Activated naive CD8-positive, alpha-beta T cell treated with anti-CD3 and anti-CD28 coated beads, Interleukin-2, amount 10 ng/mL, durations not matched to agents 7 days and 5 days (primary cell): ENCODE results near the gene CILP2. TPM values are rescaled to one million over a fixed set of nuclear protein-coding genes. Genes with fewer than 3 reads are reported as not detected.

Experiments used
- ATAC-seq: fragments of 150-1000 bp; cut with Tn5 transposase; one replicate; pipeline ENCODE4 v1.10.0; 2021; ENCODE audit warnings: low read depth, moderate library complexity
- POLR2A ChIA-PET: fragments of 350-600 bp; sonication (Branson Sonifier 250); formaldehyde crosslinking; loops from one replicate; lab custom pipeline; 2021; ENCODE audit warnings: antibody characterized with exemption; lab: Charles Lee
- DNase-seq: peaks from one replicate; pipeline ENCODE4 v3.0.0; 2021
- H3K27ac Mint-ChIP-seq: one replicate; pipeline ENCODE4 v1.8.0; 2022; ENCODE audit warnings: mild to moderate bottlenecking, mixed read lengths
- H3K27me3 Mint-ChIP-seq: one replicate; pipeline ENCODE4 v1.8.0; 2022; ENCODE audit warnings: mild to moderate bottlenecking, moderate library complexity, mixed read lengths
- H3K36me3 Mint-ChIP-seq: one replicate; pipeline ENCODE4 v1.8.0; 2021; ENCODE audit warnings: mild to moderate bottlenecking, mixed read lengths
- H3K4me1 Mint-ChIP-seq: one replicate; pipeline ENCODE4 v1.8.0; 2021; ENCODE audit warnings: mixed read lengths
- H3K4me3 Mint-ChIP-seq: one replicate; pipeline ENCODE4 v1.8.0; 2022; ENCODE audit warnings: mild to moderate bottlenecking, moderate library complexity, mixed read lengths
- H3K9me3 Mint-ChIP-seq: one replicate; pipeline ENCODE4 v1.8.0; 2021; ENCODE audit warnings: mixed read lengths
- total RNA-seq, 2 experiments: library from RNA; stranded (reverse); gene quantifications; one replicate each; pipeline ENCODE4 v1.2.3, GENCODE V29; 2021

The CILP2 gene
- total RNA-seq, 2 experiments from 2014 or later, result 0.11 to 0.14 TPM

DNA sequence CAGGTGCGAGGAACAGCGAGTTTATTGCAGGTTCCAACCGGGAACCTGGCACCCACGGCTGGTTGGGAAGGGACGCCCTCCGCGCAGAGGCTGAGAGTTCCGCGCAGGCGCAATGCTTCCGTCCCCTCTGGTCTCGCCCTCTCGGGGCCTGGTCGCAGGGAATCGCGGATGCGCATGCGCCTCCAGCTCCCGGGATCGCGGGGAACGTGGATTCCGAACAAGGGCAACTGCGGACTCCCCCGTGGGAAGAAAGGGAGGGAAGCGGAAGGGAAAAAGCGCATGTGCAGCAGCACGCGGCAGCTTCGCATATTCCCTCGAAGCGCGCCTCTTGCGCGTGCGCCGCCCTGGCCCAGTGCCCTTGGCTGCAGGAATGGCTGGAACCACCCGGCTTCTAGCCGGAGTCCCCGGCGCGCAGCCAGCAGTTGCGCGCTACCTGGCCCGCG is 23.8 kb upstream of the CILP2 start:
- Mint-ChIP-seq H3K27me3 (no peaks in the 10 kb centered on the region), H3K4me3 (peak overlapping the region; percentile 22), H3K9me3 (no peaks in the 10 kb centered on the region), H3K4me1 (peaks cover 9% of the 10 kb centered on the region), H3K27ac (no peak overlapping the region), H3K36me3 (peaks cover 9% of the 10 kb centered on the region)
- DNase-seq (peak; percentile 48), ATAC-seq (no peak)
- POLR2A ChIA-PET, result interaction anchor here (1.0 kb wide), 1 partner anchor 38 kb away, joined by 3 read pairs; no protein-coding TSS in a partner anchor

GRCh38 chr19:19514881-19515641 is 23.0 kb upstream of the CILP2 start, which contains the start of gene TSSK6:
TSS of gene TSSK6 (minus strand) at chr19:19515548. CDS start at chr19:19515427, 121 bp downstream.
- no peak for DNase-seq
- no peak for ATAC-seq
- H3K4me1 Mint-ChIP-seq, result peaks cover 13% of the 10 kb centered on the region
- H3K4me3 Mint-ChIP-seq, result peak within 1 kb of the TSS; percentile 89
- POLR2A ChIA-PET, result interaction anchor here (0.7 to 2.1 kb wide), 17 partner anchors 7 to 350 kb away, joined by 3 to 15 read pairs (median 5); partner anchors contain the start of genes GATAD2A, MAU2, SUGP1 and ZNF101
- H3K36me3 Mint-ChIP-seq, result peaks cover 14% of the 10 kb centered on the region
- no peaks in the 10 kb centered on the region for H3K27me3 Mint-ChIP-seq
- peak within 1 kb of the TSS; percentile 92 for H3K27ac Mint-ChIP-seq
- no peaks in the 10 kb centered on the region for H3K9me3 Mint-ChIP-seq

DNA sequence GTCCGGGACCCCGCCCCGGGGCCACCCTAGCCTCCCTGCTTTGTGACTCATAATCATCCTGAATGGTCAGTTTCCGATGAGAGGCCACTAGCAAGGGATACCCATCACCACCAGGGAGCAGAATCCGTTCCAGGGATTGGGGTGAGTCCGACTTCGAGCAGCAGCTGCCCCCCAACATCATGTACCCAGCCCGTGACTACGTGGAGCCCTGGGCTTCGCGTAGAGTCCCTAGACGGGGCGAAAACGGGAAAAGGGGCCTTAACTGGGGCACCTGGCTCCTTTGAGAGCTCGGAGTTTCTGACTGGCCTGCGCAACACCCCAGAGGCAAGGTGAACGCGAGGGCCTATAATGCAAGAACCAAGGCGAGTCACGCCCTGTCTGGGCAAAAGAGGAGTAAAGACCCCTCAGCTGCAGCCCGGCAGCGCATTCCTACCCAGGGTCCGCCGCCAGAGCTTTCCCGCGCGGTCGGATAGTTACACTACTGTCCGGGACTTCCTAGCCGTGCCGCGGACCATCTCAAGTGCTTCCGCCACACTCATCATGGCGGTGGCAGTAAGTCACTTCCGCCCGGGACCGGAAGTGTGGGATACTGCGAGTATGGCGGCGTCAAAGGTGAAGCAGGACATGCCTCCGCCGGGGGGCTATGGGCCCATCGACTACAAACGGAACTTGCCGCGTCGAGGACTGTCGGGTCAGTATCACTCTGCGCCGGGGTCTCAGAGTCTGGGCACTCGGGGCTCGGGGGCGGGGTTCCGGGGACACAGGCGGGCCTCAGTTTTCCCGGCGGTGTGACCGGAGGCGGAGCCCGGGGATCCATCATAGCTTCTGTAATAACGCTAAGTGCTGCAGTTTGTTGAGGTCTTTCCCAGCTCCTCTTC is 22.2 kb upstream of the CILP2 start, which contains the start of gene NDUFA13:
NDUFA13 (plus strand) TSS at position 584 of the 878 bp plus-strand sequence; CDS start at position 598, 14 bp downstream.
- DNase-seq (peak; percentile 98), ATAC-seq (peak; percentile 89)
- peaks cover 18% of the 10 kb centered on the region for H3K4me1 Mint-ChIP-seq
- peak within 1 kb of the TSS; percentile 89 for H3K4me3 Mint-ChIP-seq
- H3K9me3 Mint-ChIP-seq, result no peaks in the 10 kb centered on the region
- H3K27me3 Mint-ChIP-seq, result no peaks in the 10 kb centered on the region
- POLR2A ChIA-PET, result interaction anchor here (0.6 to 2.1 kb wide), 20 partner anchors 8 to 993 kb away, joined by 3 to 15 read pairs (median 5); partner anchors contain the start of genes GATAD2A, MAU2, NR2C2AP and SUGP1
- peaks cover 20% of the 10 kb centered on the region for H3K36me3 Mint-ChIP-seq
- peak within 1 kb of the TSS; percentile 92 for H3K27ac Mint-ChIP-seq

- Mint-ChIP-seq H3K4me3 (peak overlapping the region; percentile 89), H3K9me3 (no peaks in the 10 kb centered on the region), H3K27ac (peak overlapping the region; percentile 92), H3K27me3 (no peaks in the 10 kb centered on the region), H3K36me3 (peaks cover 23% of the 10 kb centered on the region), H3K4me1 (peaks cover 20% of the 10 kb centered on the region)
- ATAC-seq, result no peak
- POLR2A ChIA-PET, result no interaction called here
- DNase-seq, result no peak
Measured at GRCh38 chr19:19517235-19517619, 20.8 kb upstream of the CILP2 start.

GRCh38 chr19:19520989-19521388 is 17.1 kb upstream of the CILP2 start:
- Mint-ChIP-seq H3K4me1 (peaks cover 22% of the 10 kb centered on the region), H3K36me3 (peaks cover 18% of the 10 kb centered on the region), H3K4me3 (no peak overlapping the region), H3K27me3 (no peaks in the 10 kb centered on the region), H3K27ac (no peak overlapping the region), H3K9me3 (no peaks in the 10 kb centered on the region)
- DNase-seq (no peak), ATAC-seq (no peak)
- POLR2A ChIA-PET, result no interaction called here

- POLR2A ChIA-PET, result no interaction called here
- Mint-ChIP-seq H3K27me3 (no peaks in the 10 kb centered on the region), H3K4me1 (peaks cover 19% of the 10 kb centered on the region), H3K9me3 (no peaks in the 10 kb centered on the region), H3K36me3 (peaks cover 18% of the 10 kb centered on the region), H3K27ac (no peak overlapping the region), H3K4me3 (no peak overlapping the region)
- DNase-seq, result no peak
- ATAC-seq, result no peak
Measured at GRCh38 chr19:19523177-19523576, 14.9 kb upstream of the CILP2 start.

GRCh38 chr19:19524053-19524452 is 14.0 kb upstream of the CILP2 start:
- no peak for ATAC-seq
- Mint-ChIP-seq H3K36me3 (peaks cover 18% of the 10 kb centered on the region), H3K27ac (no peak overlapping the region)

DNA sequence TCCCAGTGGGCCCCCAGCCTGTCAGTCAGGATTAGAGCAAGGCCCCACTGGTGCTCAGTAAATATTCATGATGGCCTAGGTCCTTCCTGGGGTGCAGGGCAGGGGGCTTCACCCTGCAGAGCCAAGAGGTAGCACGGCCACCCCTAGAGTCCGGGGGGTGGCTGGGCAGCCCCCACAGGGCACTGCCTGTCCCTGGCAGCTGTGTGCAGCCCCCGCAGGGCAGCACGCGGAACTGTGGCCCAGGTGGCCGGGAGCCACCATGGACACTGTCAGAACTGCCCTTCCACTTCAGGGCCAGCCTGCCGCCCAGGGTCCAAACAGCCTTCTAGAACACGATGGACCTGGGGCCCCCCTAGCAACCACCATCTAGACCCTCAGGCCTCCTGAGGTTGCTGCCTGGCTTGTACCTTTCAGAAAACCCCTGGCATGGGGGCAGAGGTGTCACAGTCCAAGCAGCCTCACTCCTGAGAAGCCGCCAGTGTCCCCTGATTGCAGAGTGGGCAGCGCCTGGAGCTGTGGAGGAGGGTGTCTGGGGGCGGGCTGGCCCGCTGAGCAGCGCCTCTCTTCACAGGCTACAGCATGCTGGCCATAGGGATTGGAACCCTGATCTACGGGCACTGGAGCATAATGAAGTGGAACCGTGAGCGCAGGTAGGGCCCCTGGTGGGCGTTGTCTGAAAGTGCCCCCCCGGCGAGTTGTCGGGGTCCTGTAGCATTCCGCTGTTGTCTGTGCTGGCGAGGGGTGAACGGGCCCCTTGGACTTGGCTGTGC is 12.3 kb upstream of the CILP2 start:
- POLR2A ChIA-PET, result interaction anchor here (0.6 to 1.2 kb wide), 2 partner anchors 10 to 340 kb away, joined by 4 to 6 read pairs; partner anchors contain the start of genes NDUFA13, TSSK6 and ZNF253

More at GRCh38 chr19:19524053-19524452, 14.0 kb upstream of the CILP2 start:
- H3K9me3 Mint-ChIP-seq, result no peaks in the 10 kb centered on the region
- no peak overlapping the region for H3K4me3 Mint-ChIP-seq
- no peaks in the 10 kb centered on the region for H3K27me3 Mint-ChIP-seq
- DNase-seq, result no peak
- H3K4me1 Mint-ChIP-seq, result peaks cover 19% of the 10 kb centered on the region
- POLR2A ChIA-PET, result no interaction called here

DNA sequence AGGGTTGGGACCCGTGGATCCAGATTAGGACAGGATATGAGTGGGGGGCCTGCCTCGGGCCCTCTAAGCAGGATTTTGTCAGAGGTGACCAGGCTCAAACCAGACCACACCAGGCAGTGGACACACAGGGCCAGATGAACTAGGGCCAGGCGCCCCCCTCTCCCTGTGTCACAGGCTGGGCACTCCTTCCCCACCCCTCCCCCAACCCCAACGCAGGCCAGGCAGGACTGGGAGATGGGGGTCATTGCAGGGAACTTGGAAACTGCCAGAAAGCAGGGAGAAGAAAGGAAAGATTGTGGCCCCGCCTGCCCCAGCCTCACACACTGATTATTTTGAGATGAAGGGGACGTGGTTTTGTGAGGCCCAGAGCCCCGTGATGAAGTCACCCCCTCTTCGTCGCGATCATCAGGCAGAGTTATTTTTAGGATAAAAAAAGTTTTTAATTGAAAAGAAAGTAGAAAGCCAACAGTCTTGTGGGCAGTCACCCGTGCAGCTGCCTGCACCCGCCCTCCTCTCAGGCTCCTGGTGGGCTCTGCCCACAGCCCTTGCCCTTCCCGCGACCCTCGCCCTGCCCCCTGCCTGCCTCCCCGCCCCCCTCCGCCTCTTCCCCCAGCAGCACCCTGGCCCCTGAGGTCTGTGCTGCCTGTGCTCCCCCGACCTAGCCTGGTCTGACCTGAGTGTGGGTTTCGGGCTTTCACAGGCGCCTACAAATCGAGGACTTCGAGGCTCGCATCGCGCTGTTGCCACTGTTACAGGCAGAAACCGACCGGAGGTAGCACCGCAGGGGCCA is 11.3 kb upstream of the CILP2 start:
- DNase-seq (no peak), ATAC-seq (no peak)
- Mint-ChIP-seq H3K4me1 (peaks cover 9% of the 10 kb centered on the region), H3K27me3 (no peaks in the 10 kb centered on the region), H3K9me3 (no peaks in the 10 kb centered on the region), H3K27ac (no peak overlapping the region), H3K36me3 (peaks cover 10% of the 10 kb centered on the region), H3K4me3 (no peak overlapping the region)
- POLR2A ChIA-PET, result no interaction called here

More for the DNA sequence above, 12.3 kb upstream of the CILP2 start:
- no peak overlapping the region for H3K27ac Mint-ChIP-seq
- no peak for ATAC-seq
- no peaks in the 10 kb centered on the region for H3K9me3 Mint-ChIP-seq
- H3K4me3 Mint-ChIP-seq, result no peak overlapping the region
- H3K27me3 Mint-ChIP-seq, result no peaks in the 10 kb centered on the region
- no peak for DNase-seq
- peaks cover 11% of the 10 kb centered on the region for H3K4me1 Mint-ChIP-seq
- H3K36me3 Mint-ChIP-seq, result peaks cover 11% of the 10 kb centered on the region

GRCh38 chr19:19527371-19527656 is 10.8 kb upstream of the CILP2 start:
- H3K27ac Mint-ChIP-seq, result no peak overlapping the region
- POLR2A ChIA-PET, result no interaction called here
- no peak overlapping the region for H3K4me3 Mint-ChIP-seq
- no peaks in the 10 kb centered on the region for H3K27me3 Mint-ChIP-seq
- no peaks in the 10 kb centered on the region for H3K9me3 Mint-ChIP-seq
- H3K36me3 Mint-ChIP-seq, result peaks cover 13% of the 10 kb centered on the region
- DNase-seq, result no peak
- ATAC-seq, result no peak
- peaks cover 12% of the 10 kb centered on the region for H3K4me1 Mint-ChIP-seq

GRCh38 chr19:19527674-19528625 is 10.1 kb upstream of the CILP2 start:
- no peak for DNase-seq
- Mint-ChIP-seq H3K4me3 (no peak overlapping the region), H3K9me3 (no peaks in the 10 kb centered on the region), H3K4me1 (peaks cover 12% of the 10 kb centered on the region), H3K27ac (no peak overlapping the region), H3K36me3 (peaks cover 11% of the 10 kb centered on the region), H3K27me3 (no peaks in the 10 kb centered on the region)
- ATAC-seq, result no peak
- POLR2A ChIA-PET, result no interaction called here
